NCI-H1092 (cell line): ENCODE results near the gene TLR5.
"Not testable (repeated sequence)": the region's sequence is repeated elsewhere in the genome, so short reads cannot be mapped to it uniquely, and the experiment has no call there.

ENCODE experiments used
- DNase-seq: peaks from one replicate; lab custom pipeline; 2025; lab: John Stamatoyannopoulos, UW

The TLR5 gene, protein sequence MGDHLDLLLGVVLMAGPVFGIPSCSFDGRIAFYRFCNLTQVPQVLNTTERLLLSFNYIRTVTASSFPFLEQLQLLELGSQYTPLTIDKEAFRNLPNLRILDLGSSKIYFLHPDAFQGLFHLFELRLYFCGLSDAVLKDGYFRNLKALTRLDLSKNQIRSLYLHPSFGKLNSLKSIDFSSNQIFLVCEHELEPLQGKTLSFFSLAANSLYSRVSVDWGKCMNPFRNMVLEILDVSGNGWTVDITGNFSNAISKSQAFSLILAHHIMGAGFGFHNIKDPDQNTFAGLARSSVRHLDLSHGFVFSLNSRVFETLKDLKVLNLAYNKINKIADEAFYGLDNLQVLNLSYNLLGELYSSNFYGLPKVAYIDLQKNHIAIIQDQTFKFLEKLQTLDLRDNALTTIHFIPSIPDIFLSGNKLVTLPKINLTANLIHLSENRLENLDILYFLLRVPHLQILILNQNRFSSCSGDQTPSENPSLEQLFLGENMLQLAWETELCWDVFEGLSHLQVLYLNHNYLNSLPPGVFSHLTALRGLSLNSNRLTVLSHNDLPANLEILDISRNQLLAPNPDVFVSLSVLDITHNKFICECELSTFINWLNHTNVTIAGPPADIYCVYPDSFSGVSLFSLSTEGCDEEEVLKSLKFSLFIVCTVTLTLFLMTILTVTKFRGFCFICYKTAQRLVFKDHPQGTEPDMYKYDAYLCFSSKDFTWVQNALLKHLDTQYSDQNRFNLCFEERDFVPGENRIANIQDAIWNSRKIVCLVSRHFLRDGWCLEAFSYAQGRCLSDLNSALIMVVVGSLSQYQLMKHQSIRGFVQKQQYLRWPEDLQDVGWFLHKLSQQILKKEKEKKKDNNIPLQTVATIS

GRCh38 chr1:223142795-223143536 lies at the start of gene TLR5:
Gene TLR5 (minus strand): TSS chr1:223143248. CDS start chr1:223113031, 30,217 bp downstream.
- DNase-seq: peak; percentile 71

DNA sequence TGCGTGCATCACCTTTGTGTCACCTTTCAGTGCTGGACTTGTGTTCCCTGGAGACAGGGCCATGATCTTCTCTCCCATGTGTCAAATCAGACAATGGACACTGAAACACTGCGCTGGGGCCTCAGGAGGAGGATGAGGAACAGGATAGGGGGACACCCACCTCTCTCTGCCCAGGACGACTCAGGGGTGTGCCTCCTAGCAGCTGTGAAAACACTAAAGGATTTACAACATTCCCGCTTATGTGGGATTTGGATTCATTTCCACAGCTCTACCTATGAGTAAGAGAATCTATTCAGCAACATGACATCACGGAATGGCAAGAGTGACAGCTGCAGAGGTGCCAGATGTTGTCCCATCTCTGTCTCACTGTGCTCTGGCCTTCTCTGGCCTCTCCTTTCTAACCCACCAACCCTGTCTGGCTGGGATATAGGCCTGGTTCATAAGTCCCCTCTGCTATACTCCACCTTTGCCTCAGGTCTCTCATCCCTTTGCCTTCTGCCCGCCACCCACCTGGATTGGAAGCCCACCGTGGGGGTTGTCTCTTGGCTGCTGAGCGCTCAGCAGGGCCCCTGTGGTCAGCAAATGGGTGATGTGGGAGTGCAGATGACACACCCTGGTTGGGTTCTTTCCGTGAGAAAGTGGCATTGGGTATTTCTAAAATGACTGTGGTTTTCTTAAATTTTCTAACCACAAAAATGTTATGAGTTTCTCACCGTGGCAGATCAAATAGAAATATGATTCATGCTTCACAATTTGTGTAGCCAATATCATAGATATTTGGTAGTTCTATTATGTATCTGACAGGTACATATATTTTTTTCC lies 47.1 kb upstream of the TLR5 start:
- DNase-seq: no peak

DNA sequence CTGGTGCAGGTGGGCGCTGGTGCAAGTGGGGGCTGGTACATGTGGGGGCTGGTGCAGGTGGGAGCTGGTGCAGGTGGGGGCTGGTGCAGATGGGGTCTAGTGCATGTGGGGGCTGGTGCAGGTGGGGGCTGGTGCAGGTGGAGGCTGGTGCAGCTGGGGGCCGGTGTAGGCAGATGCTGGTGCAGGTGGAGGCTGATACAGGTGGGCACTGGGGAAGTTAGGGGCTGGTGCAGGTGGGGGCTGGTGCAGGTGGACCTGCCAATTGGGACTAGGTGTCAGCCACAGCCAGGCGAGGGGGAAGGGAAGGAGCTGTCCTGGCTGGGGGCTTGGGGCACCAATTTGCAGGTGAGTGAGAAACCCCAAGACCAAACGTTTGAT lies 46.5 kb upstream of the TLR5 start:
- no peak for DNase-seq

DNA sequence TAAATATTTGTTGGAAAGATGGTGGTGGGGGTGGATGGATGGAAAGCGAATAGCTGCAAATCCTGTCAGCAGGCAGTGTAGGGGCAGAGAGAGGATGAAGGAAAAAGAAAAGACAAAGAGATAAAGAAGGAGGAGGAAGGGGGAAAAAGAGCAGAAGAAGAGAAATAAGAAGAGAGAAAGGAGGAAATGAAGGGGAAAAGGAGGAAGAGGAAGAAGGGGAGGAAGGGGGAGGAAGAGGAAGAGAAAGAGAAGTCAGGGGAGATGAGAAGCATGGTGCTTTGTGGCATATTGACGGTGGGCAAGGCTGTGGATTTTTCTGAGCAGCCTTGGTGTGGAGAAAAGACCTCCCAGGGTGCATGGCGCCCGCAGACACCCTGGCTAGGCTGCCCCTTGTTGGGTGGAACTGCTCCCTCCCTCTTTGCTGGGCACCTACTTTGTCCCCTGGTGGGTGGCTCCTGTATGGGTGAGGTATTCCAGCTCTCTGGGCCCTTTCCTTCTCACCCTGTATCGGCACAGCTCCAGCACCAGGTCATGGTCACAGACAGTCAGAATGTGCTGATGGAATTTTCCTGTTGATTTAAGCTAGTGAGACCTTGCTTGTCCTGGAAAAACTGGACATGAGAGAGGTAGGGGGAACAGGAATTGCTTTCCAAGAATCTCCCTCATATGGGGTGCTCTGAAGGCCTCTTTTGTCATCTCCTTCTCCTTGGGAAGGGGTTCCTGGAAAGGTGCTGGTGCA lies 45.7 kb upstream of the TLR5 start:
- no peak for DNase-seq

GRCh38 chr1:223186800-223187199 lies 43.8 kb upstream of the TLR5 start:
- no peak for DNase-seq

GRCh38 chr1:223183268-223183862 lies 40.3 kb upstream of the TLR5 start:
- no peak for DNase-seq

DNA sequence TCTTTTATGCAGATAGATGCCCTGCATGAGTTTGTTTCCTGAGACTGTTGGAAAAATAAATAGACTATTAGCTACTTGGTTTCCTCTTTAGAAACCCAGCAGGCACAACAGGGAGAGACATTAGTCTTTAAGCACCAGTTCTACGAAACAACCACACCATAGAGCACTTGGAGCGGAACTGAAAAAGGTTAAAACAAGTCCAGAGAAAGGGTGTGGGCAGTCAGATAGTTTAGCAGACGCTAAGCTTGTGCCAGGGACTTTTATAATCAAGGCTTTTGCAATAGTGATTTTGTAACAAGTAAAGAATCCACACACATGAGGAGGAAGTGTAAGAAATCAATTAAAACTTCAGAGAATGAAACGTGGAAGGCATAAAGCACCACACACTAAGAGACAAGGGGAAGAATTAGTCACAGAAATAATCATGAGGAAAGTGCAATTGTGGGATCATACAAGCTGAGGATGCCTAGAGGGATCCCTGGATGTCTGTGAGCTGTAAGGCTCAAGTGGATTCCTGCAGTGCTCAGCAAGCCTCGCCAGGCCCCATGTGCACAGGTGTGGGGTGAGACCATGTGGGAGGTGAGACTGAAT lies 37.8 kb upstream of the TLR5 start:
- no peak for DNase-seq

DNA sequence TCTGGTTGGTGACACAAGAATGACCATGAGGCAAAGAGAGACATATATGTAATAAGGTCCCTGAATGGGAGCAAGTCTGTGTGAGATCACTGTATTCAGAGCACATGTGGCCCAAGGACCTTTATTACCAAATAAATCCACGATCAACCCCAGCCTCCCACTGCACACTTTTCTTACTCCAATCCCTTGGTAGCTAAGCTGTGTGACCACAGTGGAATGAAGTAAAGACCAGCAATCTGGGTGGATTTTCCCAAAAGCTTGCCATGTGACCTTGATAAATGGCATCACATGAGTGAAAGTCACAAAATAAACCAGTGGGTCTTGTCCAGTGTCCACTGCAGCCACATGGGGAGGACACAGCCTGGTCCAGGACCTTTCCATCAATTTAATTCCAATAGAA lies 36.7 kb upstream of the TLR5 start:
- DNase-seq: no peak

- no peak for DNase-seq
Measured at GRCh38 chr1:223179280-223179679, 36.2 kb upstream of the TLR5 start.

DNA sequence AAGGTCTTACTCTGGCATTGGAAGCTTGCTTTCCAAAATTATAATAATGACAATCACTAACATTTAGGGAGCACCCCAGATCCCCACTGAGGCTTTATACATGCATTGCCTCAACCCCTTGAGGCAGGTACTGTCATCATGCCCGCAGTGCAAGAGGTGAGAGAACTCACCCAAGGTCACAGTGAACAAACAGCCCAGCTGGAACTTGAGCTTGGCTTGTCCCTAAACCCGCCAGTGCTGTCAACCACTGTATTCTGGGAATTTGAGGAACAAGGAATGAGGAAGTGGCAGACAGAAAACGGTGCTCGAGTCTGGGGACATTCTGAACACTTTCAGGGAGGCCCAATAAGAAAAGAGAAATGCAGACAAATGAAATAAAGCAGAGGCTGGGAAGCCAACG lies 34.6 kb upstream of the TLR5 start:
- DNase-seq: no peak

DNA sequence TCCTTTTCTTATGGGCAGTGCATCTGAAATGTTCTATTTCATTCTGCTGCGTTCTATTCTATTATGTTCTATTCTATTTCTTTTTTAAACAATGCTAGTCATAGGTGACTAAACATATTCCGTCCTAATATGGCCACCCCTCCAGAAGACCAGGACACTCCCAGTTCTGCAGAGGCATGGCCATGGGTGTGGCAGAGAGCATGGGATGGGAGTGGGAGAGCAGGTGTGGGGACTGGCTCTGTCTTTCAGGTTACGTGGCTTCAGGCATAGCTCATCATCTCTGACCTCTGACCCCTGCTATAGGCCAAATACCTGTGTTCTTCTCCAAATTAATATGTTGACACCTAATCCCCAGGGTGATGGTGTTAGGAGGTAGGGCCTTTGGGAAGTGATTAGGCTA lies 33.4 kb upstream of the TLR5 start:
- no peak for DNase-seq

GRCh38 chr1:223175633-223176032 lies 32.6 kb upstream of the TLR5 start:
- DNase-seq: no peak

- no peak for DNase-seq
Measured at GRCh38 chr1:223175032-223175431, 32.0 kb upstream of the TLR5 start.

GRCh38 chr1:223169458-223169857 lies 26.4 kb upstream of the TLR5 start:
- DNase-seq: not testable (repeated sequence)

DNA sequence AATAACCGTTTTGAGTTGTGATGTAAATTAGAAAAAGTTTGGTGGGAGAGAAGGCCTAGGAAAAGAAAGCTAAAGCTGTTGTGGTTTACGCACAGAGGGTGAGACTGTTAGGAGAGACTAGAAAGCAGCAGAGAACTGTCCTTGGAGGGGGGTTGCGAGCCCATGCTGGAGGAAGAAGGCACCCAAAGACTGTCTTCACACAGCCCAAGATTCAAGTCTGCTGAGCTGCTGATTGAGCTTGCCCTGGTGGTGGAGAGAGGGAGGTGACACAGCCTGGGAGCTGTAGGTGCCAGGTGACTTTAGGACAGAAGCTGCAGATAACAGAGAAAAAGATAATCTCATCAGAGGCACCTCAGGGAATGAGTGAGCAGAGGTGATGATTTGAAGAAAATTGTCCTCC lies 18.3 kb upstream of the TLR5 start:
- DNase-seq: no peak

- DNase-seq: no peak
Measured at GRCh38 chr1:223156343-223156742, 13.3 kb upstream of the TLR5 start.

GRCh38 chr1:223155153-223155552 lies 12.1 kb upstream of the TLR5 start:
- DNase-seq: no peak

- DNase-seq: no peak
Measured at GRCh38 chr1:223153177-223154119, 10.4 kb upstream of the TLR5 start.

GRCh38 chr1:223152399-223152798 lies 9.4 kb upstream of the TLR5 start:
- no peak for DNase-seq
